PC-3 (cell line): Measurements from ENCODE around the gene GNAI1. TPM values are rescaled to one million over a fixed set of nuclear protein-coding genes. Genes with fewer than 3 reads are reported as not detected.

Experiments used
- ATAC-seq: fragments of 200-7000 bp; cut with Tn5 transposase; 2 replicates; pipeline ENCODE4 v1.9.1; 2020; ENCODE audit warnings: mild to moderate bottlenecking, moderate library complexity
- BruUV-seq: library from RNA; stranded (reverse); fragments of 400-500 nt; replicated peaks from 2 replicates; lab custom pipeline; 2021; lab: Mats Ljungman, UMichigan
- CTCF ChIA-PET: fragments of 300-600 bp; sonication (Branson Sonifier 250); formaldehyde crosslinking; loops from one replicate; lab custom pipeline; 2022; ENCODE audit warnings: antibody characterized with exemption; lab: Charles Lee
- POLR2A ChIA-PET: fragments of 300-600 bp; sonication (Branson Sonifier 250); formaldehyde crosslinking; loops from one replicate; lab custom pipeline; 2022; ENCODE audit warnings: antibody characterized with exemption; ENCODE audit not compliant: unreplicated experiment; lab: Charles Lee
- DNase-seq: peaks from one replicate; pipeline ENCODE4 v3.0.0-alpha.2; 2015
- H2AFZ ChIP-seq: fragments of 300-600 bp; sonication (generic); 2 replicates; pipeline ENCODE4 v1.6.0; 2016; ENCODE audit warnings: antibody characterized with exemption, low read length
- H3F3A ChIP-seq: fragments of 300-600 bp; sonication (generic); one replicate; pipeline ENCODE4 v1.6.0; 2017; ENCODE audit warnings: antibody characterized with exemption, low read length, control low read depth, mild to moderate bottlenecking; ENCODE audit not compliant: unreplicated experiment
- H3K27ac ChIP-seq: fragments of 300-600 bp; sonication (generic); 2 replicates; pipeline ENCODE4 v1.5.1; 2016; ENCODE audit warnings: mild to moderate bottlenecking, low read length
- H3K27me3 ChIP-seq: fragments of 300-600 bp; sonication (generic); 2 replicates; pipeline ENCODE4 v1.6.1; 2016; ENCODE audit warnings: low read length, mixed read lengths
- H3K36me3 ChIP-seq: fragments of 300-600 bp; sonication (generic); 2 replicates; pipeline ENCODE4 v1.6.1; 2016; ENCODE audit warnings: low read depth, mixed run types, low read length, mixed read lengths
- H3K4me1 ChIP-seq: fragments of 300-600 bp; sonication (generic); 2 replicates; pipeline ENCODE4 v1.5.1; 2016; ENCODE audit warnings: low read length; ENCODE audit not compliant: insufficient read depth
- H3K4me2 ChIP-seq: fragments of 300-600 bp; sonication (generic); 2 replicates; pipeline ENCODE4 v1.6.0; 2016; ENCODE audit warnings: low read length
- H3K4me3 ChIP-seq: fragments of 300-600 bp; sonication (generic); 2 replicates; pipeline ENCODE4 v1.5.1; 2016; ENCODE audit warnings: mild to moderate bottlenecking, low read length, mixed read lengths
- H3K79me2 ChIP-seq: fragments of 300-600 bp; sonication (generic); 2 replicates; pipeline ENCODE4 v1.6.1; 2017; ENCODE audit warnings: low read length, mixed read lengths
- H3K9ac ChIP-seq: fragments of 300-600 bp; sonication (generic); 2 replicates; pipeline ENCODE4 v1.6.0; 2016; ENCODE audit warnings: mild to moderate bottlenecking, low read length
- H3K9me2 ChIP-seq: fragments of 300-600 bp; sonication (generic); replicated peaks from 2 replicates; pipeline ENCODE4 v1.6.1; 2016; ENCODE audit warnings: mixed run types, low read length, mixed read lengths
- H3K9me3 ChIP-seq: fragments of 300-600 bp; sonication (generic); 2 replicates; pipeline ENCODE4 v1.6.1; 2016; ENCODE audit warnings: low read length, mixed read lengths
- H4K20me1 ChIP-seq: fragments of 300-600 bp; sonication (generic); 2 replicates; pipeline ENCODE4 v1.6.1; 2016; ENCODE audit warnings: low read length, mixed read lengths
- EZH2 ChIP-seq: fragments of 300-600 bp; sonication (generic); IDR thresholded peaks from one replicate; pipeline ENCODE4 v1.6.1; 2017; ENCODE audit warnings: antibody characterized with exemption, mild to moderate bottlenecking, low read length; ENCODE audit not compliant: unreplicated experiment
- EZH2phosphoT487 ChIP-seq: fragments of 300-600 bp; sonication (generic); IDR thresholded peaks from 2 replicates; pipeline ENCODE4 v1.6.1; 2018; ENCODE audit warnings: mild to moderate bottlenecking, antibody characterized with exemption, low read length, borderline replicate concordance
- intact Hi-C: fragments of 100-400 bp; cut with micrococcal nuclease; formaldehyde crosslinking; loops from 2 replicates; pipeline ENCODE4 v1.9.0; 2023
- total RNA-seq: library from RNA; depleted of rRNA; stranded (reverse); fragments of >200 nt; gene quantifications from 2 replicates; pipeline ENCODE4 v1.2.3, GENCODE V29; 2014
- TF ChIP-seq, protein P1 (sequence below): fragments of 300-600 bp; sonication (generic); conservative IDR thresholded peaks from 2 replicates; pipeline ENCODE4 v1.5.1; 2017; ENCODE audit warnings: antibody characterized with exemption, low read depth, mild to moderate bottlenecking, low read length

The GNAI1 gene
- total RNA-seq, 1 experiment from 2014 or later = 16.9 TPM

GRCh38 chr7:80170445-80170844 lies 35.8 kb downstream of the GNAI1 start:
- Histone ChIP-seq H3K27ac (no peak overlapping the region), H3K79me2 (peaks cover 24% of the 10 kb centered on the region; the same call in 1 of the 2 replicates), H3K4me2 (no peak overlapping the region), H3K4me1 (no peaks in the 10 kb centered on the region), H3K27me3 (no peaks in the 10 kb centered on the region), H3K9ac (no peak overlapping the region), H3K9me2 (no peaks in the 10 kb centered on the region), H3F3A (no peaks in the 10 kb centered on the region), H3K9me3 (0 out of 2 replicates have a peak, but pooled peaks cover 4% of the 10 kb centered on the region), H3K36me3 (no peaks in the 10 kb centered on the region; the same call in 1 of the 2 replicates), H3K4me3 (no peak overlapping the region), H2AFZ (no peak overlapping the region), H4K20me1 (peaks cover 5% of the 10 kb centered on the region; the same call in 1 of the 2 replicates)
- POLR2A ChIA-PET = no interaction called here
- DNase-seq (no peak), ATAC-seq (no peak)
- intact Hi-C loops = no loop called here
- TF ChIP-seq EZH2phosphoT487 = no peak
- no peak for TF ChIP-seq EZH2
- TF ChIP-seq, protein P1, sequence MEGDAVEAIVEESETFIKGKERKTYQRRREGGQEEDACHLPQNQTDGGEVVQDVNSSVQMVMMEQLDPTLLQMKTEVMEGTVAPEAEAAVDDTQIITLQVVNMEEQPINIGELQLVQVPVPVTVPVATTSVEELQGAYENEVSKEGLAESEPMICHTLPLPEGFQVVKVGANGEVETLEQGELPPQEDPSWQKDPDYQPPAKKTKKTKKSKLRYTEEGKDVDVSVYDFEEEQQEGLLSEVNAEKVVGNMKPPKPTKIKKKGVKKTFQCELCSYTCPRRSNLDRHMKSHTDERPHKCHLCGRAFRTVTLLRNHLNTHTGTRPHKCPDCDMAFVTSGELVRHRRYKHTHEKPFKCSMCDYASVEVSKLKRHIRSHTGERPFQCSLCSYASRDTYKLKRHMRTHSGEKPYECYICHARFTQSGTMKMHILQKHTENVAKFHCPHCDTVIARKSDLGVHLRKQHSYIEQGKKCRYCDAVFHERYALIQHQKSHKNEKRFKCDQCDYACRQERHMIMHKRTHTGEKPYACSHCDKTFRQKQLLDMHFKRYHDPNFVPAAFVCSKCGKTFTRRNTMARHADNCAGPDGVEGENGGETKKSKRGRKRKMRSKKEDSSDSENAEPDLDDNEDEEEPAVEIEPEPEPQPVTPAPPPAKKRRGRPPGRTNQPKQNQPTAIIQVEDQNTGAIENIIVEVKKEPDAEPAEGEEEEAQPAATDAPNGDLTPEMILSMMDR = no peak
- no TSS peak for BruUV-seq
- CTCF ChIA-PET = no interaction called here

GRCh38 chr7:80172387-80172786 lies 37.8 kb downstream of the GNAI1 start:
- CTCF ChIA-PET = no interaction called here
- H3K9me3 ChIP-seq = 0 out of 2 replicates have a peak, but pooled peaks cover 4% of the 10 kb centered on the region
- POLR2A ChIA-PET = no interaction called here
- no peaks in the 10 kb centered on the region for H3K9me2 ChIP-seq
- H3F3A ChIP-seq = no peaks in the 10 kb centered on the region
- no peak for ATAC-seq
- TF ChIP-seq, protein P1 = no peak
- TF ChIP-seq EZH2phosphoT487 = no peak
- TF ChIP-seq EZH2 = no peak
- intact Hi-C loops = no loop called here
- no peak overlapping the region for H3K9ac ChIP-seq
- H4K20me1 ChIP-seq = no peaks in the 10 kb centered on the region
- BruUV-seq = no TSS peak
- no peaks in the 10 kb centered on the region; the same call in 1 of the 2 replicates for H3K36me3 ChIP-seq
- H3K4me2 ChIP-seq = no peak overlapping the region
- H3K27me3 ChIP-seq = no peaks in the 10 kb centered on the region
- no peak overlapping the region for H3K4me3 ChIP-seq
- H2AFZ ChIP-seq = no peak overlapping the region
- no peak for DNase-seq
- H3K27ac ChIP-seq = no peak overlapping the region
- no peaks in the 10 kb centered on the region for H3K4me1 ChIP-seq
- 0 out of 2 replicates have a peak, but pooled peaks cover 10% of the 10 kb centered on the region for H3K79me2 ChIP-seq

DNA sequence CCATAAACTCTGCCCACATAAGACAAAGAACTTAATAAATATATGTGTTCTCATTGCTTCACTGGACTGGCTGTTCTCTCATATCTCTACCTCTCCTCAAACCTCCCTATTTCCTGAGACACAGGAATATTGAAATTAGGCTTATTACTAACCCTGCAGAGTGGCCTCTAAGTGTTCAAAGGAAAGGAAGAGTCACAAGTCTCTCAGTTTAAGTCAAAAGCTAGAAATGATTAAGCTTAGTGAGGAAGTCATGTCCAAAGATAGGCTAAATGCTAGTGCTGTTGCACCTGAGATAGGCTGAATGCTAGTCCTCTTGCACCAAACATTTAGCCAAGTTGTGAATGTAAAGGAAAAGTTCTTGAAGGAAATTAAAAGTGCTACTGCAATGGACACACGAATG lies 41.1 kb downstream of the GNAI1 start:
- no peaks in the 10 kb centered on the region; the same call in 1 of the 2 replicates for H3K36me3 ChIP-seq
- POLR2A ChIA-PET = no interaction called here
- TF ChIP-seq EZH2phosphoT487 (no peak), EZH2 (no peak)
- TF ChIP-seq, protein P1 = no peak
- 0 out of 2 replicates have a peak, but pooled peaks cover 10% of the 10 kb centered on the region for H3K79me2 ChIP-seq
- H3K27ac ChIP-seq = no peak overlapping the region
- intact Hi-C loops = no loop called here
- H3K9ac ChIP-seq = no peak overlapping the region
- H3K4me1 ChIP-seq = no peaks in the 10 kb centered on the region
- H2AFZ ChIP-seq = no peak overlapping the region
- no TSS peak for BruUV-seq
- no peak for ATAC-seq
- H3K4me3 ChIP-seq = no peak overlapping the region
- no peaks in the 10 kb centered on the region for H4K20me1 ChIP-seq
- no peaks in the 10 kb centered on the region for H3F3A ChIP-seq
- H3K9me3 ChIP-seq = 0 out of 2 replicates have a peak, but pooled peaks cover 4% of the 10 kb centered on the region
- H3K27me3 ChIP-seq = no peaks in the 10 kb centered on the region
- CTCF ChIA-PET = no interaction called here
- DNase-seq = no peak
- H3K4me2 ChIP-seq = no peak overlapping the region
- no peaks in the 10 kb centered on the region for H3K9me2 ChIP-seq
